ENCODE measurements around the gene IRF3. TPM values are rescaled to one million over a fixed set of nuclear protein-coding genes. Genes with fewer than 3 reads are reported as not detected.
A peak's percentile ranks its signal among the peaks of the same experiment; 100 is the strongest.

The IRF3 gene
- total RNA-seq, 1 experiment from 2014 or later, result 205 TPM

DNA sequence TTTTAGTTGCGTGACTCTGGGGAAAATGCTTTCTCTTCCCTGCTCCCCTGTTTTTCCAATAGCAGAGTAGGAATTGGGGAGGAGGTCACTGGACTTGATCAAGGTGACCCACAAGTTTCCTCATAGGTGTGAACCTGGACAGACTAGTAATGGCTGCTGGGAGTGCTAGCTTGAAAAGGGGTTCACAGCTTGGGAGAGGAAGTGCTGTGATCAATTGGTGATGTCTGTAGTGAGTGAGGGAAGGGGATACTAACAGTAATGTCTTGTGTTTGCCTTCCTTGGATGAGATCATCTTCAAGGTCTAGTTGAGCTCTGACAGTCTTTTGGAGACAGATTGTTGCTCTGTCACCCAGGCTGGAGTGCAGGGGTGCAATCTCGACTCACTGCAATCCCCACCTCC lies 1.8 kb upstream of the IRF3 start:
- Mint-ChIP-seq H3K27ac (peak overlapping the region in 1 of 3 experiments; percentile 6; a peak in 1 of 7 replicates), H3K4me3 (peak overlapping the region; percentile 99 to 100), H3K4me1 (peaks cover 21 to 46% of the 10 kb centered on the region in 2 experiments), H3K36me3 (ENCODE audit: insufficient read depth in 1 of 3, low read depth in 3 of 3) (peaks cover 22 to 50% (median 43%) of the 10 kb centered on the region in 3 experiments; a peak in 6 of 7 replicates), H3K9me3 (peaks cover 0 to 1% of the 10 kb centered on the region in 2 experiments; a peak in 2 of 5 replicates), H3K27me3 (ENCODE audit: low read depth) (peaks cover 3% of the 10 kb centered on the region)
- Histone ChIP-seq H3K79me1 (ENCODE audit: insufficient read depth, low read depth, low read length, poor library complexity, severe bottlenecking) (peaks cover 11% of the 10 kb centered on the region), H3K4me2 (ENCODE audit: insufficient read depth, insufficient read length, low read length) (no peak overlapping the region), H3T11ph (ENCODE audit: low read length) (no peak overlapping the region), H3K56ac (ENCODE audit: insufficient read length, low read depth, low read length) (no peak overlapping the region), H3K23ac (ENCODE audit: insufficient read length, low read depth, low read length) (no peak overlapping the region), H3K14ac (ENCODE audit: insufficient read depth, low read length) (no peak overlapping the region), H3K27ac (ENCODE audit: insufficient read length, low read depth, low read length) (no peak overlapping the region), H2AFZ (ENCODE audit: low read length) (no peak overlapping the region), H3K4ac (ENCODE audit: low read depth, low read length) (no peak overlapping the region), H4K91ac (ENCODE audit: insufficient read length, low read depth, low read length) (no peak overlapping the region), H4K5ac (ENCODE audit: insufficient read length, low read depth, low read length) (no peak overlapping the region), H4K8ac (replicated peaks; ENCODE audit: insufficient read length, low read depth, low read length) (no peak overlapping the region), H3K79me2 (ENCODE audit: insufficient read depth, low read length) (peaks cover 5% of the 10 kb centered on the region; the same call in 1 of the 2 replicates), H2BK15ac (ENCODE audit: low read depth, low read length) (no peak overlapping the region), H3K9ac (ENCODE audit: extremely low read depth, insufficient read length, low read length) (no peak overlapping the region), H2BK20ac (ENCODE audit: low read depth, low read length, poor library complexity, severe bottlenecking) (no peak overlapping the region), H2BK120ac (ENCODE audit: low read depth, low read length, poor library complexity, severe bottlenecking) (no peak overlapping the region), H3K27me3 (ENCODE audit: insufficient read depth, low read length) (no peaks in the 10 kb centered on the region), H4K20me1 (ENCODE audit: control insufficient read depth, insufficient read depth, insufficient read length) (no peaks in the 10 kb centered on the region), H2BK5ac (ENCODE audit: insufficient read length, low read length) (no peak overlapping the region), H2AK5ac (ENCODE audit: insufficient read length, low read length) (no peak overlapping the region), H3K9me3 (ENCODE audit: control insufficient read depth, low read depth, low read length) (no peaks in the 10 kb centered on the region), H3K23me2 (ENCODE audit: insufficient read length, low read depth, low read length, poor library complexity, severe bottlenecking) (peaks cover 18% of the 10 kb centered on the region), H3K4me1 (ENCODE audit: insufficient read depth, low read length) (no peaks in the 10 kb centered on the region), H3K18ac (ENCODE audit: insufficient read length, low read depth, low read length) (no peak overlapping the region), H2BK12ac (ENCODE audit: insufficient read length, low read depth, low read length) (no peak overlapping the region)
- DNase-seq, result no peak
- WGBS (ENCODE audit: extremely low coverage, insufficient read length, low lambda C conversion rate), result no CpG with 5 or more reads among the region's 2 CpGs
- no peak for TF ChIP-seq CTCF (conservative IDR thresholded peaks at IDR 0.05)
